Vagina (tissue), 2 donors: ENCODE measurements around the gene ZNF185. TPM values are rescaled to one million over a fixed set of nuclear protein-coding genes. Genes with fewer than 3 reads are reported as not detected.

Experiments used
- DNase-seq, 2 donors: peaks; one replicate each; pipeline ENCODE4 v3.0.0-alpha.2; 2017; ENCODE audit errors: extremely low spot score in 2 of 2
- H3K27ac ChIP-seq: fragments of 200-600 bp; sonication (generic); one replicate; pipeline ENCODE4 v1.5.1; 2019
- H3K27me3 ChIP-seq: fragments of 200-600 bp; sonication (generic); one replicate; pipeline ENCODE4 v1.5.1; 2019
- H3K36me3 ChIP-seq, 2 donors: fragments of 200-600 bp; sonication (generic); one replicate each; pipeline ENCODE4 v1.5.1; 2017 to 2019
- H3K4me1 ChIP-seq: fragments of 200-600 bp; sonication (generic); one replicate; pipeline ENCODE4 v1.5.1; 2019
- H3K4me3 ChIP-seq, 2 donors: fragments of 200-600 bp; sonication (generic); 1 replicate in 1 of 2; 2 replicates in 1 of 2; pipeline ENCODE4 v1.5.1; 2016 to 2019
- H3K9me3 ChIP-seq: fragments of 200-600 bp; sonication (generic); one replicate; pipeline ENCODE4 v1.5.1; 2019
- POLR2A ChIP-seq, 2 donors: fragments of 450-650 bp; IDR thresholded peaks; one replicate each; pipeline ENCODE4 v1.6.1; 2017; ENCODE audit warnings: antibody characterized with exemption in 2 of 2, mild to moderate bottlenecking in 2 of 2, moderate library complexity in 2 of 2
- intact Hi-C: fragments of 100-400 bp; cut with DNase I; formaldehyde crosslinking; loops from one replicate; pipeline ENCODE4 v1.15.1; 2023
- total RNA-seq: library from RNA; depleted of rRNA; stranded (reverse); fragments of >200 nt; gene quantifications from one replicate; pipeline ENCODE4 v1.2.3, GENCODE V29; 2016

ZNF185 gene
- total RNA-seq, 1 donor from 2014 or later, result 98.2 TPM

- Histone ChIP-seq H3K36me3 (peaks cover 0 to 9% of the 10 kb centered on the region in 2 donors), H3K27ac (no peak overlapping the region), H3K4me3 (no peak overlapping the region), H3K4me1 (no peaks in the 10 kb centered on the region), H3K9me3 (no peaks in the 10 kb centered on the region), H3K27me3 (no peaks in the 10 kb centered on the region)
- intact Hi-C loops, result loop anchor here (10.0 kb wide), 1 partner anchor 718 kb away; no protein-coding TSS in a partner anchor
- no peak for DNase-seq
- no peak for TF ChIP-seq POLR2A (IDR thresholded peaks at IDR 0.05)
Measured at GRCh38 chrX:152946681-152947080, 48.8 kb downstream of the ZNF185 start.

Other genes with a start within 250 kb of the ZNF185 start
- gene MAGEA3, start 199.3 kb upstream of the ZNF185 start, total RNA-seq, result not detected
- not detected for gene CSAG2, start 188.8 kb upstream of the ZNF185 start, total RNA-seq
- gene MAGEA2B, start 183.4 kb upstream of the ZNF185 start, total RNA-seq, result not detected
- gene CSAG1, start 164.3 kb upstream of the ZNF185 start, total RNA-seq, result not detected
- not detected for gene MAGEA12, start 164.3 kb upstream of the ZNF185 start, total RNA-seq
- not detected for gene MAGEA2, start 144.2 kb upstream of the ZNF185 start, total RNA-seq
- not detected for gene CSAG3, start 138.8 kb upstream of the ZNF185 start, total RNA-seq
- gene MAGEA6, start 128.4 kb upstream of the ZNF185 start, total RNA-seq, result not detected
- gene CETN2, start 67.3 kb upstream of the ZNF185 start, total RNA-seq, result 24.6 TPM
- 15.2 TPM for gene NSDHL, start 67.0 kb upstream of the ZNF185 start, total RNA-seq
- not detected for gene PNMA5, start 96.0 kb downstream of the ZNF185 start, total RNA-seq
- gene PNMA3, start 158.4 kb downstream of the ZNF185 start, total RNA-seq, result 0.49 TPM
- gene PNMA6A, start 174.4 kb downstream of the ZNF185 start, total RNA-seq, result 1.2 TPM